A673 (cell line): ENCODE measurements around the gene MAPK9. TPM values are rescaled to one million over a fixed set of nuclear protein-coding genes. Genes with fewer than 3 reads are reported as not detected.

Source experiments
- BruUV-seq: library from RNA; stranded (reverse); fragments of 400-500 nt; replicated peaks from 2 replicates; lab custom pipeline; 2021; lab: Mats Ljungman, UMichigan
- CTCF ChIA-PET: fragments of 300-600 bp; sonication (Branson Sonifier 250); formaldehyde crosslinking; loops from one replicate; lab custom pipeline; 2022; ENCODE audit warnings: antibody characterized with exemption; lab: Charles Lee
- POLR2A ChIA-PET: fragments of 300-600 bp; sonication (Branson Sonifier 250); formaldehyde crosslinking; loops from one replicate; lab custom pipeline; 2022; ENCODE audit warnings: antibody characterized with exemption; ENCODE audit not compliant: low non-redundant PET; lab: Charles Lee
- DNase-seq: peaks from one replicate; pipeline ENCODE4 v3.0.0-alpha.2; 2015; ENCODE audit warnings: low spot score
- H3K27ac ChIP-seq: fragments of 200-600 bp; sonication (generic); 2 replicates; pipeline ENCODE4 v1.5.1; 2016; ENCODE audit warnings: mixed run types, low read depth, mild to moderate bottlenecking, mixed read lengths, antibody characterized with exemption, low read length; ENCODE audit not compliant: poor library complexity, severe bottlenecking
- H3K27me3 ChIP-seq: fragments of 200-600 bp; sonication (generic); replicated peaks from 2 replicates; pipeline ENCODE4 v1.6.1; 2017; ENCODE audit warnings: mixed run types, low read depth, mild to moderate bottlenecking, mixed read lengths, antibody characterized with exemption, low read length; ENCODE audit not compliant: insufficient read depth, poor library complexity
- H3K36me3 ChIP-seq: fragments of 200-600 bp; sonication (generic); 2 replicates; pipeline ENCODE4 v1.6.1; 2016; ENCODE audit warnings: mixed run types, mild to moderate bottlenecking, mixed read lengths, antibody characterized with exemption, low read length; ENCODE audit not compliant: insufficient read depth, poor library complexity, severe bottlenecking
- H3K4me1 ChIP-seq: fragments of 200-600 bp; sonication (generic); 2 replicates; pipeline ENCODE4 v1.6.1; 2017; ENCODE audit warnings: mixed run types, mild to moderate bottlenecking, mixed read lengths, antibody characterized with exemption, low read length; ENCODE audit not compliant: insufficient read depth, poor library complexity, severe bottlenecking
- H3K4me3 ChIP-seq: fragments of 200-600 bp; sonication (generic); 2 replicates; pipeline ENCODE4 v1.5.1; 2016; ENCODE audit warnings: low read depth, mixed run types, mild to moderate bottlenecking, mixed read lengths, low read length; ENCODE audit not compliant: poor library complexity, severe bottlenecking
- H3K9me3 ChIP-seq: fragments of 200-600 bp; sonication (generic); 2 replicates; pipeline ENCODE4 v1.6.1; 2016; ENCODE audit warnings: mixed run types, low read depth, mild to moderate bottlenecking, mixed read lengths, antibody characterized with exemption, low read length; ENCODE audit not compliant: poor library complexity, severe bottlenecking
- CTCF ChIP-seq: fragments of 300-800, 200-600 bp; sonication (generic); conservative IDR thresholded peaks from 2 replicates; pipeline ENCODE4 v1.5.1; 2017; ENCODE audit warnings: low read depth, mild to moderate bottlenecking, antibody characterized with exemption, low read length, moderate library complexity, mixed read lengths
- EZH2 ChIP-seq: fragments of 200-600 bp; sonication (generic); IDR thresholded peaks from 2 replicates; pipeline ENCODE4 v1.6.1; 2017; ENCODE audit warnings: borderline replicate concordance, low read depth, mild to moderate bottlenecking, mixed read lengths, antibody characterized with exemption, low read length; ENCODE audit not compliant: poor library complexity, severe bottlenecking
- intact Hi-C: fragments of 100-400 bp; cut with micrococcal nuclease; formaldehyde crosslinking; loops from one replicate; pipeline ENCODE4 v1.10.0; 2022; ENCODE audit not compliant: unreplicated experiment
- total RNA-seq: library from RNA; stranded (reverse); gene quantifications from 2 replicates; pipeline ENCODE4 v1.2.3, GENCODE V29; 2021

The MAPK9 gene
- total RNA-seq, 1 experiment from 2014 or later, result 34.4 TPM

DNA sequence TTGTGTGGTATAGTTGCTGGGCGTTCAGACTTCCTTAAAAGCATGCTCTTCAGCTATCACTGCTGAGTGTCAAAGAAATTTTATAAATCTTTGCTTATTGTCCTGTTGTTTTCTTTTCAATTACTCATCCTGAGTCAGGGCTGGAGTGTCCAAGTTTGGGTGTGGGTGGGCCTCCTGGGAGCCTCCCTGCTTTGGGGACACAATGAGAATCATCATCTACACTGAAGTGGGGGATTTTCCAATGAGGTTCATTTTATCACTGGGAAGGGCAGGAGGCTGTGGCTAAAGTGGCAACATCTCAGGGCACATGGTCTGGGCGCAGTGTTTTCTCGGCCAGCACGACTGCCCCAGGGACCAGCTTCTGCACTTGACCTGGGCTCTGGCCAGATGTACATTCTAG lies 41.8 kb upstream of the MAPK9 start:
- CTCF ChIA-PET, result no interaction called here
- TF ChIP-seq EZH2, result no peak
- no peak for TF ChIP-seq CTCF
- Histone ChIP-seq H3K4me3 (no peak overlapping the region), H3K9me3 (no peaks in the 10 kb centered on the region), H3K36me3 (no peaks in the 10 kb centered on the region), H3K4me1 (no peaks in the 10 kb centered on the region), H3K27ac (no peak overlapping the region), H3K27me3 (no peaks in the 10 kb centered on the region)
- no peak for DNase-seq
- intact Hi-C loops, result no loop called here
- BruUV-seq, result no TSS peak
- POLR2A ChIA-PET, result no interaction called here

GRCh38 chr5:180332861-180333260 lies 41.0 kb upstream of the MAPK9 start:
- ChIA-PET CTCF (interaction anchor here (0.6 to 0.8 kb wide), 2 partner anchors 40 to 159 kb away, joined by 4 to 12 read pairs; no protein-coding TSS in a partner anchor), POLR2A (no interaction called here)
- Histone ChIP-seq H3K4me1 (no peaks in the 10 kb centered on the region), H3K4me3 (no peak overlapping the region), H3K36me3 (no peaks in the 10 kb centered on the region), H3K27ac (no peak overlapping the region), H3K9me3 (no peaks in the 10 kb centered on the region), H3K27me3 (no peaks in the 10 kb centered on the region)
- intact Hi-C loops, result no loop called here
- TF ChIP-seq CTCF, result no peak
- TF ChIP-seq EZH2, result no peak
- DNase-seq, result no peak
- no TSS peak for BruUV-seq

- ChIA-PET POLR2A (no interaction called here), CTCF (interaction anchor here (0.7 to 0.8 kb wide), 2 partner anchors 12 to 39 kb away, joined by 3 to 12 read pairs; no protein-coding TSS in a partner anchor)
- no peak for TF ChIP-seq EZH2
- no peak for TF ChIP-seq CTCF
- H3K9me3 ChIP-seq, result no peaks in the 10 kb centered on the region
- no peaks in the 10 kb centered on the region for H3K36me3 ChIP-seq
- H3K27me3 ChIP-seq, result no peaks in the 10 kb centered on the region
- no TSS peak for BruUV-seq
- H3K4me1 ChIP-seq, result no peaks in the 10 kb centered on the region
- H3K27ac ChIP-seq, result no peak overlapping the region
- H3K4me3 ChIP-seq, result no peak overlapping the region
- peak; percentile 30 for DNase-seq
- intact Hi-C loops, result no loop called here
Observed at GRCh38 chr5:180332051-180332517, 40.2 kb upstream of the MAPK9 start.
